ENCODE data around the gene SGCD.

- TF ChIP-seq CTCF (conservative IDR thresholded peaks at IDR 0.05; ENCODE audit: low read length) (no peak), EZH2phosphoT487 (IDR thresholded peaks at IDR 0.05; ENCODE audit: borderline replicate concordance, low read depth, low read length) (no peak)
These were observed 16.8 kb upstream of the SGCD start for GRCh38 chr5:156310115-156310514.

All from OCI-LY7 (cell line).